ENCODE measurements around the gene TMOD2. TPM values are rescaled to one million over a fixed set of nuclear protein-coding genes. Genes with fewer than 3 reads are reported as not detected.

TMOD2 gene
- polyA plus RNA-seq, 1 donor (not counting 4 experiments of a cell fraction or from before 2014, with no cell fraction given) = 5.2 TPM

GRCh38 chr15:51861557-51862359, 110.4 kb downstream of the TMOD2 start:
- Histone ChIP-seq H3K4me2 (ENCODE audit: control insufficient read depth, extremely low read depth, insufficient read depth, low read depth, low read length) (no peak overlapping the region), H3K9ac (ENCODE audit: control insufficient read depth, extremely low read depth, insufficient read depth, low read length) (no peak overlapping the region), H3K36me3 (ENCODE audit: control insufficient read depth in 2 of 2, extremely low read depth in 1 of 2, insufficient read depth in 2 of 2, low read length in 2 of 2) (peaks cover 9 to 28% of the 10 kb centered on the region in 2 experiments), H3K79me2 (ENCODE audit: control insufficient read depth, insufficient read depth, low read length) (peaks cover 88% of the 10 kb centered on the region), H3K4me3 (ENCODE audit: control insufficient read depth in 2 of 3, extremely low read depth in 1 of 3, insufficient read depth in 2 of 3, low read depth in 1 of 3, low read length in 3 of 3) (no peak overlapping the region), H3K27me3 (ENCODE audit: control insufficient read depth, extremely low read depth, insufficient read depth, low read length) (no peaks in the 10 kb centered on the region), H3K4me1 (ENCODE audit: control insufficient read depth, extremely low read depth, insufficient read depth, low read length) (peaks cover 61% of the 10 kb centered on the region), H4K20me1 (ENCODE audit: control insufficient read depth, extremely low read depth, insufficient read depth, low read length) (peaks cover 14% of the 10 kb centered on the region), H2AFZ (ENCODE audit: control insufficient read depth, low read length) (no peak overlapping the region), H3K9me1 (ENCODE audit: control insufficient read depth, extremely low read depth, insufficient read depth, low read length) (peaks cover 2% of the 10 kb centered on the region), H3K9me3 (ENCODE audit: control insufficient read depth, low read depth, low read length) (no peaks in the 10 kb centered on the region), H3K27ac (ENCODE audit: control insufficient read depth, insufficient read depth, low read length) (peak overlapping the region; percentile 45)
- DNase-seq (ENCODE audit: low read depth, low spot score) = no peak
- TF ChIP-seq EZH2 (IDR thresholded peaks at IDR 0.05; ENCODE audit: low read length) (no peak), CTCF (optimal IDR thresholded peaks at IDR 0.05 in 1 of 3, IDR thresholded peaks at IDR 0.05 in 1 of 3, conservative IDR thresholded peaks at IDR 0.05 in 1 of 3; ENCODE audit: extremely low read depth in 1 of 3, insufficient read depth in 2 of 3, low read length in 3 of 3) (no peak)
- dilution Hi-C loops (cut with MboI; ENCODE audit: extremely low pct_ligation_motif_present, low sequenced_read_pairs) = no loop called here
- no peak for FAIRE-seq

GRCh38 chr15:51863131-51863530, 111.7 kb downstream of the TMOD2 start:
- dilution Hi-C loops (cut with MboI; ENCODE audit: extremely low pct_ligation_motif_present, low sequenced_read_pairs) = no loop called here
- H3K27me3 ChIP-seq (ENCODE audit: control insufficient read depth, extremely low read depth, insufficient read depth, low read length) = no peaks in the 10 kb centered on the region
- no peak overlapping the region for H2AFZ ChIP-seq (ENCODE audit: control insufficient read depth, low read length)
- no peaks in the 10 kb centered on the region for H3K9me3 ChIP-seq (ENCODE audit: control insufficient read depth, low read depth, low read length)
- peak overlapping the region; percentile 56 for H3K27ac ChIP-seq (ENCODE audit: control insufficient read depth, insufficient read depth, low read length)
- TF ChIP-seq CTCF (optimal IDR thresholded peaks at IDR 0.05 in 1 of 3, IDR thresholded peaks at IDR 0.05 in 1 of 3, conservative IDR thresholded peaks at IDR 0.05 in 1 of 3; ENCODE audit: extremely low read depth in 1 of 3, insufficient read depth in 2 of 3, low read length in 3 of 3) (no peak), EZH2 (IDR thresholded peaks at IDR 0.05; ENCODE audit: low read length) (no peak)
- no peak for FAIRE-seq
- peaks cover 9 to 36% of the 10 kb centered on the region in 2 experiments for H3K36me3 ChIP-seq (ENCODE audit: control insufficient read depth in 2 of 2, extremely low read depth in 1 of 2, insufficient read depth in 2 of 2, low read length in 2 of 2)
- peaks cover 2% of the 10 kb centered on the region for H3K9me1 ChIP-seq (ENCODE audit: control insufficient read depth, extremely low read depth, insufficient read depth, low read length)
- H3K79me2 ChIP-seq (ENCODE audit: control insufficient read depth, insufficient read depth, low read length) = peaks cover 87% of the 10 kb centered on the region
- no peak overlapping the region for H3K9ac ChIP-seq (ENCODE audit: control insufficient read depth, extremely low read depth, insufficient read depth, low read length)
- no peak overlapping the region for H3K4me2 ChIP-seq (ENCODE audit: control insufficient read depth, extremely low read depth, insufficient read depth, low read depth, low read length)
- DNase-seq (ENCODE audit: low read depth, low spot score) = no peak
- peaks cover 74% of the 10 kb centered on the region for H3K4me1 ChIP-seq (ENCODE audit: control insufficient read depth, extremely low read depth, insufficient read depth, low read length)
- H4K20me1 ChIP-seq (ENCODE audit: control insufficient read depth, extremely low read depth, insufficient read depth, low read length) = peaks cover 12% of the 10 kb centered on the region
- H3K4me3 ChIP-seq (ENCODE audit: control insufficient read depth in 2 of 3, extremely low read depth in 1 of 3, insufficient read depth in 2 of 3, low read depth in 1 of 3, low read length in 3 of 3) = no peak overlapping the region
